Mesothelial cell of epicardium (in vitro differentiated cells): ENCODE measurements around the gene SMC1A. TPM values are rescaled to one million over a fixed set of nuclear protein-coding genes. Genes with fewer than 3 reads are reported as not detected.

Source experiments
- DNase-seq, 2 experiments: peaks; one replicate each; pipeline ENCODE4 v3.0.0; 2021; ENCODE audit warnings: low spot score in 2 of 2; ENCODE audit not compliant: unreplicated experiment in 2 of 2
- H3K27ac Mint-ChIP-seq: 2 replicates; pipeline ENCODE4 v1.8.0; 2021; ENCODE audit warnings: mixed read lengths
- H3K27me3 Mint-ChIP-seq: 2 replicates; pipeline ENCODE4 v1.8.0; 2021; ENCODE audit warnings: low read depth, mixed read lengths
- H3K36me3 Mint-ChIP-seq: 2 replicates; pipeline ENCODE4 v1.8.0; 2021; ENCODE audit warnings: mixed read lengths
- H3K4me1 Mint-ChIP-seq: 2 replicates; pipeline ENCODE4 v1.8.0; 2021; ENCODE audit warnings: mixed read lengths
- H3K4me3 Mint-ChIP-seq: 2 replicates; pipeline ENCODE4 v1.8.0; 2021; ENCODE audit warnings: mild to moderate bottlenecking, moderate library complexity, mixed read lengths
- H3K9me3 Mint-ChIP-seq: 2 replicates; pipeline ENCODE4 v1.8.0; 2021; ENCODE audit warnings: mixed read lengths
- total RNA-seq: library from RNA; stranded (reverse); gene quantifications from 3 replicates; pipeline ENCODE4 v1.2.1, GENCODE V29; 2021
- TF ChIP-seq, protein P1 (sequence below): fragments of 200-600 bp; sonication (generic); IDR thresholded peaks from one replicate; pipeline ENCODE4 v1.5.0; 2021; ENCODE audit warnings: antibody characterized with exemption; ENCODE audit not compliant: unreplicated experiment

Gene SMC1A
- total RNA-seq, 1 donor from 2014 or later = 65.1 TPM

DNA sequence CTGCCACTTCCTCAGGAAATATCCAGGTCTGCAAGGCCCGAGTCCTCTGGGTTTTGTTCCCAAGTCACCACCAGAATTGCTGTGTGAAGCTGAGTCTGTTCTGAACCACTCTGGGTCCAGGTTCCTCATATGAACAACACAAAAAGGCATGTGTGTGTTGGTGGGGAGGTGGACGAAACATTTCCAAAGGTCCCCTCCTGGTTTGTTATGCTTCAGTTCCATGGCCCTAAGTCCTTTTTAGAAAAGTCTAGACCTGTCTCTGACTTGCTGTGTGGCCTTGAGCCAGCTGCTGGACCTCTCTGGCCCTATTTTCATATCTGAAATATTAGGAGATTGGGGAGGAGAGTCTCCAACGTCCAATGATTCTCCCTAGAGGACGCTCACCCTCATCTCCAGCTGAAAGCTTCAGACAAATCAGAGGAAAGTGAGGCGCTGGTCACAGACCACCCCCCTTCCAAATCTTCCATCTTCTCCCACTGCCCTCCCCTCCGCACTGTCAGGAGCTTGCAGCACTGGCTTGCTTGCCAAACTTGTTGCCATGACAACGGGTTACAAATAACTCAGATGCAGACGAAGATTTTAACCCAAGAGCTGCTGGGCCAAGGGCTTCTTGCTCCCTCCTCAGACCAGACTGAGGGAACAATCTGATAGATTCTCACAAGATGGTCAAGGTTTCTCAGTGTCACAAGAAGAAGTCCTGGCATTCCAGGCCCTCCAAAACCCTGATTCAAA, 64.5 kb downstream of the SMC1A start:
- TF ChIP-seq, protein P1, sequence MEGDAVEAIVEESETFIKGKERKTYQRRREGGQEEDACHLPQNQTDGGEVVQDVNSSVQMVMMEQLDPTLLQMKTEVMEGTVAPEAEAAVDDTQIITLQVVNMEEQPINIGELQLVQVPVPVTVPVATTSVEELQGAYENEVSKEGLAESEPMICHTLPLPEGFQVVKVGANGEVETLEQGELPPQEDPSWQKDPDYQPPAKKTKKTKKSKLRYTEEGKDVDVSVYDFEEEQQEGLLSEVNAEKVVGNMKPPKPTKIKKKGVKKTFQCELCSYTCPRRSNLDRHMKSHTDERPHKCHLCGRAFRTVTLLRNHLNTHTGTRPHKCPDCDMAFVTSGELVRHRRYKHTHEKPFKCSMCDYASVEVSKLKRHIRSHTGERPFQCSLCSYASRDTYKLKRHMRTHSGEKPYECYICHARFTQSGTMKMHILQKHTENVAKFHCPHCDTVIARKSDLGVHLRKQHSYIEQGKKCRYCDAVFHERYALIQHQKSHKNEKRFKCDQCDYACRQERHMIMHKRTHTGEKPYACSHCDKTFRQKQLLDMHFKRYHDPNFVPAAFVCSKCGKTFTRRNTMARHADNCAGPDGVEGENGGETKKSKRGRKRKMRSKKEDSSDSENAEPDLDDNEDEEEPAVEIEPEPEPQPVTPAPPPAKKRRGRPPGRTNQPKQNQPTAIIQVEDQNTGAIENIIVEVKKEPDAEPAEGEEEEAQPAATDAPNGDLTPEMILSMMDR = no peak
- Mint-ChIP-seq H3K9me3 (peaks cover 28% of the 10 kb centered on the region), H3K4me3 (no peak overlapping the region)

DNA sequence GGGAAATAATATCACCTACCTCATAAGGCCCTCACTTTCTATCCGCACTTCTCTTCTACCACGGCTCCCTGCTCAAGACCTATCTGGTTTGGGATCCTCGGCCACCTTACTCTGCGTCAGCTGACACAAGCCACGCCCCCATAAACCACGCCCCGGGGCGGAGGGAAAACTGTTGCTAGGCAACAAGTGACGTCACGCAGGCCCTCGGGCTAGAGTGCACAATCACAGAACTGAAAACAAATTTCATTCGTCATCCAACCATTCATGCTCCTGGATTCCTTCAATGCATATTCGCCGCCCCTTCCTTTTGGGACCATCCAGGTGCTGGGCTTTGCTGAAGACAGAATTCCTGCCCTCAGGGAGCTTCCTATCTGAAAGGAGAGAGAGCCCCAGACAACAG, 66.3 kb downstream of the SMC1A start:
- Mint-ChIP-seq H3K27me3 (no peaks in the 10 kb centered on the region), H3K4me1 (peaks cover 4% of the 10 kb centered on the region), H3K27ac (no peak overlapping the region), H3K9me3 (peaks cover 29% of the 10 kb centered on the region), H3K4me3 (no peak overlapping the region), H3K36me3 (no peaks in the 10 kb centered on the region)
- no peak for DNase-seq
- TF ChIP-seq, protein P1 = no peak

More for the DNA sequence above, 64.5 kb downstream of the SMC1A start:
- no peak overlapping the region for H3K27ac Mint-ChIP-seq
- H3K4me1 Mint-ChIP-seq = peaks cover 6% of the 10 kb centered on the region
- no peaks in the 10 kb centered on the region for H3K27me3 Mint-ChIP-seq
- no peak for DNase-seq
- no peaks in the 10 kb centered on the region for H3K36me3 Mint-ChIP-seq

DNA sequence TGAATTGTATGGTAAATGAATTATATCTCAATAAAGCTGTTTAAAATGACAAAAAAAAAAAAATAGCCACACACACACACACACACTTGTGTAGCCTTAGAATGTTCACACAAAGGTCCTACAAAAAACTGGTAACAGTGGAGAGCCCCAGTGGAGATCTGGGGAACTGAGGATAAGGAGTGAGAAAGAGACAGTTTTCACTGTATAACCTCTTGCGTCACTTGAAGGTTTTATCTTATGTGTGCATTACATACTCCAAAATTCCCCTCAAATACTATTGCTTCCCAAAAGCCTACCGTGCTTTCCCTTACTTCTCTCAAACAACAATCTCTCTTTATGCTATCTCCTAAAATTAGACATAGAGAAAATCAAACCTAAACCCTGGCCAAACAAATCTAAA, 67.8 kb downstream of the SMC1A start:
- H3K9me3 Mint-ChIP-seq = peaks cover 29% of the 10 kb centered on the region
- no peaks in the 10 kb centered on the region for H3K36me3 Mint-ChIP-seq
- H3K4me1 Mint-ChIP-seq = peaks cover 4% of the 10 kb centered on the region
- no peak for DNase-seq
- no peak overlapping the region for H3K27ac Mint-ChIP-seq
- no peak overlapping the region for H3K4me3 Mint-ChIP-seq
- no peaks in the 10 kb centered on the region for H3K27me3 Mint-ChIP-seq
- TF ChIP-seq, protein P1 = no peak

DNA sequence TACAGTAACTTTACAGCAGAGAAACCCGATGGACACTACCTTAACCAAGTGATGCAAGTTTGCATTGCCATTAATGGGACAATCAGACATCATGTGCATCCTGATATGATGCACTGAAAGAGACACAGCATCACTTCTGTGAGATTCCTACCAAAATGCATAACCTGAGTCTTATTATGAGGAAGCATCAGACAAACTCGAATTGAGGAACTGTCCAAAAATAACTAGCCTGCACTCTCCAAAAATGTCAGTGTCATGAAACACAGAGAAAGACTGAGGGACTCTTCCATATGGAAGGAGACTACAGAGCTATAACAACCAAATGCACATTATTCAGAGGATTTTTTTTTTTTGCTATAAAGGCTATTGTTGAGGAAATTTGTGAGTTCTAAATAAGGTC, 74.5 kb downstream of the SMC1A start:
- Mint-ChIP-seq H3K27ac (no peak overlapping the region), H3K4me3 (no peak overlapping the region), H3K9me3 (peaks cover 26% of the 10 kb centered on the region), H3K27me3 (no peaks in the 10 kb centered on the region), H3K36me3 (no peaks in the 10 kb centered on the region), H3K4me1 (no peaks in the 10 kb centered on the region)
- TF ChIP-seq, protein P1 = no peak
- DNase-seq = no peak

DNA sequence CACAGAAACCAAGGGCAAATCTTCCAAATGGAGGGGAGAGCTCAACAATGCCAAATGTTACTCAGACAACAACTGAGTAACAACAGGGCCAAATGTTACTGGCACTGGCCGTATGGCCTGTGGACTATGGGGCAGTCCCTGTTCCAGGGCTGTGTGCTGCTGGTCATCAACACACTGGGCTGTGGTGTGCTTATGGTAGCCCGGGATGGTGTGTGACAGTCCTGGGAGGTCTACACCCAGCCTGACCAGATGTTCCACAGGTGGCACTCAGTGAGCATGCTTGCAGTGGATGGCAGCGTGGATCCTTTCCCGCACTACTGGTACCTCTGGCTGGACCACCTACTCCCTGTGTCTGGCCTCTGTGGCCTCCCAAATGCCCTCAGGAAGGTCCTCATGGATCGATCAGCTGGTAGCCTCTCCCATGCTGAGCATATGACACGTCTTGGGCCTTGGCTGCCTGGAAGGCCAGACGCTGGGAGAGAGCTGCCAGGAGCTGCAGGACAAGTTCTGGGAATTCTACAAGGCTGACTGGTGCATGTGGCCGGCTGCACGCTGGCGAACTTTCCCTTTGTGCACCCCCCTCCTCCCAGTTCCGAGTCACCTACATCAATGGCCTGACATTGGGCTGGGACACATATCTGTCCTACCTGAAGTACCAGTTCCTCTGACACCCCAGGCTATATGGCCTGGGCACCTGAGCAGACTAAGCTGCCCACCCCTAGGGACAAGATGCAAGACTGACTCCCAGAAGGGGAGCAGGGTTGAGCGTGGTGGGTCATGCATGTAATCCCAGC, 81.4 kb downstream of the SMC1A start:
- DNase-seq = no peak
- Mint-ChIP-seq H3K27ac (no peak overlapping the region), H3K4me3 (no peak overlapping the region), H3K27me3 (no peaks in the 10 kb centered on the region), H3K36me3 (no peaks in the 10 kb centered on the region), H3K9me3 (peaks cover 3% of the 10 kb centered on the region), H3K4me1 (no peaks in the 10 kb centered on the region)
- TF ChIP-seq, protein P1 = no peak
